Suprapubic skin (tissue), 3 donors: ENCODE data around the gene SGCD.

Experiments used
- CTCF ChIP-seq, 2 donors: fragments of 200-600 bp in 1 of 2; fragments of 450-650 bp in 1 of 2; sonication (generic) in 1 of 2; IDR thresholded peaks; one replicate each; pipeline ENCODE4 v1.5.1; 2016 to 2019; ENCODE audit warnings: antibody characterized with exemption in 2 of 2, mild to moderate bottlenecking in 1 of 2, moderate library complexity in 1 of 2
- EP300 ChIP-seq: sonication (generic); formaldehyde crosslinking; IDR thresholded peaks from one replicate; pipeline ENCODE4 v1.6.1; 2017; ENCODE audit warnings: antibody characterized with exemption
- POLR2A ChIP-seq, 2 donors: fragments of 450-650 bp; IDR thresholded peaks; one replicate each; pipeline ENCODE4 v1.6.1; 2017; ENCODE audit warnings: antibody characterized with exemption in 2 of 2, mild to moderate bottlenecking in 2 of 2, moderate library complexity in 2 of 2

- no peak for TF ChIP-seq POLR2A (IDR thresholded peaks at IDR 0.05)
- no peak for TF ChIP-seq EP300
- TF ChIP-seq CTCF (IDR thresholded peaks at IDR 0.05), result no peak
Measured at GRCh38 chr5:156432830-156433105, 105.8 kb downstream of the SGCD start.
